Stimulated activated CD8-positive, alpha-beta memory T cell treated with anti-CD3 and anti-CD28 coated beads, Interleukin-7, amount 100 ng/mL, for 24 hours (primary cell): ENCODE data around the gene TUBGCP2.

Experiments
- DNase-seq: peaks from one replicate; pipeline ENCODE4 v3.0.0-alpha.2; 2020; ENCODE audit warnings: low read depth

TUBGCP2 gene

GRCh38 chr10:133308421-133309099 lies at the start of gene TUBGCP2, which contains the start of gene ZNF511:
Gene TUBGCP2, minus strand, starts transcription at chr10:133308872. Its CDS starts 5,931 bp downstream, at chr10:133302941.
Gene ZNF511, plus strand, starts transcription at chr10:133308914. Its CDS starts 30 bp downstream, at chr10:133308944.
- peak; percentile 72 for DNase-seq

- peak; percentile 40 for DNase-seq
These were observed 48.9 kb upstream of the TUBGCP2 start, which contains the start of gene FUOM for GRCh38 chr10:133357285-133358161. Gene FUOM, minus strand, starts transcription at chr10:133358019. Its CDS starts 12 bp downstream, at chr10:133358007.

DNA sequence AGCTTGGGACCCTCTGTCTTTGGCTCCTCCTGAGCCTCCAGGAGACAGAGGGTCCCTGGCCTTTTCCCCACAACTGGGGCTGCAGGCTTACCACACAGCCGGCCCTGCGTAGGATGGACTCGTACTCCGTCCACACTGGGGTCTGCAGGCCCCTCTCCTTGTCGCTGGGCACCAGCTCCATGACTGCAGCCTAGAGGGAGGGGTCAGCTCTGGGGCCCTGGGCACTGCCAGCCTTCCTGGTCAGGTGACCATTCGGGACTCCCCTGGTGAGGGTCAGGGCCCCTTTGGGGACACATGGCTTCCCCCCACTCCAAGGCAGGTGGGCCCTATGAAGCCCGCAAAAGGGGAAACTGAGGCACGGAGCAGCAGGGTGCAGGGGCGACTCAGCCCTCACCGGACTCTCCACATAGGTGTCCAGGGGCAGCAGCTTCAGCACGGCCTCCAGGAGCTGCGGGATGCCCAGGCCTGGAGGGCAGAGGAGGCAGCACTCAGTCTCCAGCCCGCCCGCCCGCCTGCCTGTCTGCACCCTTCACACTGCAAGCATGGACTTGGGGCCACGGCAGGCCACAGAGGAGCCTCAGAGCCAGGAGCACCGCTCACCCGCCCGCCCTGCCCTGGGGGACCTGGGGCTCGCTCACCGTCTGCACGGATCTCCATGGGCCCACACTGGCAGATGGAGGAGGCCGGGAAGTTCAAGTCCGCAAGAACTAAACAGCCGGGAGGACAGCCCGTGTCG lies 48.0 kb upstream of the TUBGCP2 start:
- DNase-seq = no peak

- DNase-seq = no peak
These were observed 47.3 kb upstream of the TUBGCP2 start for GRCh38 chr10:133355991-133356390.

- DNase-seq = no peak
These were observed 46.6 kb upstream of the TUBGCP2 start for GRCh38 chr10:133355266-133355665.

DNA sequence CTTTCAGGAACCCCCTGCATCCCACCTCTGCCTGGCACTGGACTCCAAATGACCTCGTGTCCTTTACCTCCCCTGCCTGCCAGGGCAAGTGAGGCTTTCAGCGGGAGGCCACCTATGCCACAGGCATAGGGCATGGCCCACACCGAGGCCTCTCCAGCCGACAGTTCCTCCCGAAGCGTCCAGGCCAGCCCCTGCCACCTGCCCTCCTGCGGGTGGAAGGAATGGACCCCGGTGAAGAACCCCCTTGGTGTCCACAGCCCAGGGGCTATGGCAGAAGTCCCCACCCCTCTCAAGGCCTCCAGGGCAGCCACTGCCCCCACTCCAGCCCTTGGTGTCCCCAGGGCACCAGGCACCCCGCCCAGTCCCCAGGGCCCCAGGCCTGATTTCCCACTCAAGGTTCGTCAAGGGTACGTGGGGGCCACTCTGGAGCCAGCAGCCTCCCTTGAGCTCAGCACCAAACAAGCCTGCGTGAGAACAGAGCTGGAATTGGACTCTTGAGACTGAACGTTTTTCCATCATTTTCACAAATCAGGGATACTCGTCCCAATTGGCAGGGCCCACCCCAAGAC lies 46.1 kb upstream of the TUBGCP2 start:
- no peak for DNase-seq

DNA sequence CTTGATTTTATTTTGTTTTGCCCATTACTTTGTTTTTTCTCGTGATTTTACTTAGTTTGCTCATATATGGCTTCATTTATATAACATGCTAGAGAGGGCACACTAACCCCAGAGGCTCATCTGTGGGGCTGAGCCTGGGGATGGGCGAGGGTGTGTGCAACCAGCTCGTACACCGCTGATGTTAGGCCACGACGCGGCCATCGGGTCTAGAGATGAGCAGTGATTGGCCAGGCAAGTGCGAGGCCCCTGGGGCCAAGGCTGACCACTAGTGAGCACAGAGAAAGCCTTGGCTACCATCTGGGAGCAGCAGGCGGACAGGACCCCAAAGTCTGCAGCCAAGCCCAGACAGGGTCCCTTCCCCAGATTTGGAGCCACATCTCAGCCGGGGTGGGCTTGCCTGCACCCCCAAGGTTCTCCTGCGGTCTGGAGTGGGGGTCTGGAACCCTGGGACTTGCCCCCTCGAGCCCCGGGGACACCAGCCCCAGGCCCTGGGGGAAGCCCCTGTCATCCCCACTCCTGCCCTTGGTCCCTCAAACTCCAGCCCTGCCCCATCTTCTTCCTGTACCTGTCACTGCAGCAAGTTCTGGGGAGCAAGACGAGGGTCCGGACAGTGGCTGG lies 45.4 kb upstream of the TUBGCP2 start:
- DNase-seq = no peak

GRCh38 chr10:133353202-133353959 lies 44.7 kb upstream of the TUBGCP2 start:
- DNase-seq = no peak

GRCh38 chr10:133351408-133352318 lies 43.0 kb upstream of the TUBGCP2 start:
- no peak for DNase-seq

- no peak for DNase-seq
These were observed 42.3 kb upstream of the TUBGCP2 start for GRCh38 chr10:133350950-133351329.

DNA sequence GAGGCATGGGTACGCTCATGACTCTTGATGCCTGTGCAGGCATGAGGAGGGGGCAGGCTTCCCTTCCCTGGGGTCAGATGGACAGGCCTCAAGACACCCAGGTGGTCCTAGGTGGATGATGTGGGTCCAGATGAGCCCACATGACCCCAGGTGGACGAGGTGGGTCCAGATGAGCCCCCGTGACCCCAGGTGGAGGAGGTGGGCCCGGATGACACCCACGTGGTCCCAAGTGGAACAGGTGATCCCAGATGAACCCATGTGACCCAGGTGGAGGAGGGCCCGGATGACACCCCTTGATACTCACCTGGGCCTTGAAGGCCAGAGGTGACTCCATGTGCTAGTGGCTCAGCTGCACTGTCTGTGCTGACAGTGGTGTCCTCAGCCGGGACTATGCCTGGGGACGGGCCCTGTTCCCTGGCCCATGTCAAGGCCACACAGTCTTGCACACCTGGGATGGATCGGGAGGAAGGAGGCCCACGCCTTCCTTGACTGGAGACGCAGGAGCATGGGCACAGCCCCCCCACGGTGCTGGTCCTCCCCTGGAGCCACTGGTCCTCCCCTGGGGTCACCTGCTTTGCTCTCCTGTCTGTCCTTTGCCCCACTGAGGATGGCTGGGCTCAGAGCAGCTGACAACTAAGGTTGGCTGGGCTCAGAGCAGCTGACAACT lies 41.7 kb upstream of the TUBGCP2 start:
- no peak for DNase-seq

GRCh38 chr10:133349577-133350011 lies 40.9 kb upstream of the TUBGCP2 start:
- DNase-seq = no peak

DNA sequence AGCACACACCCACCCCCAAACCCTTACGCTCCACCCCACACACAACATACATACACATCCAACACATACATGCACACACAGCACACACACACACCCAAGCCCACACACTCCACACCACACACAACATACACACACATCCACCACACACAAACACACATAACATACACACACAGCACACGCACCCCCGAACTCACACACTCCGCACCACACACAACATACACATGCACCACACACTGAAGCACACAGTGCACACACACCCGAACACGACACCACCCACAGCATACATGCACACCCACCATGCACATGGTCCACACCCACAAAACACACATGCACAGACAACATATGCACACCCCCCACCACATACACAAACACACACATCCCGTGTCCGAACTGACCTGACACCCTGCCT lies 40.5 kb upstream of the TUBGCP2 start:
- DNase-seq = no peak

GRCh38 chr10:133347710-133348517 lies 39.2 kb upstream of the TUBGCP2 start:
- DNase-seq = no peak

- DNase-seq = no peak
These were observed 37.7 kb upstream of the TUBGCP2 start for GRCh38 chr10:133346413-133346812.

GRCh38 chr10:133344236-133344635 lies 35.6 kb upstream of the TUBGCP2 start:
- DNase-seq = no peak

GRCh38 chr10:133343558-133343957 lies 34.9 kb upstream of the TUBGCP2 start:
- DNase-seq = no peak

DNA sequence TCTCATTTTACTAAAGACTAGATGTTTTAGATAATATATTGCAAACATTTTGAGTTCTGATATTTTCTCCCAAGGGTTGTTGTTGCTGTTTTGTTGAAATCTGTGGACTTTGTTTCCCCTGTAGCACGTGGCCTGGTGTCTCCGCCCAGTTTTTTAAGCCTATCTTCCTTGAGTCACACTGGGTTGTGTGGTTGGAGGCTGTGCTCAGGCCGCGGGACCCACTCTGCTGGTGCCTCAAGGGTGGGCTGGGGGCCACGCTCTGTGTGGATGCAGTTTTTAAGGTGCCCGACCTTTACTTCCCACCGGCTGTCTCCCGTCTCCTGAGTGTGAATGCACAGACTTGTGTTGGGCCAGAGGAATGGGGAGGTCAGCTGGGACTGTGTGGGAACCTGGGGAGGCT lies 34.3 kb upstream of the TUBGCP2 start:
- DNase-seq = no peak
